Astrocyte (in vitro differentiated cells and primary cell): ENCODE measurements around the gene MAN1A1.

Experiments used
- CTCF ChIP-seq: IDR thresholded peaks from 2 replicates; pipeline ENCODE4 v1.5.1; 2011; ENCODE audit warnings: low read depth, mild to moderate bottlenecking, inconsistent platforms, low read length, moderate library complexity; ENCODE audit not compliant: insufficient read depth
- EZH2 ChIP-seq: IDR thresholded peaks from 2 replicates; pipeline ENCODE4 v1.6.1; 2012; ENCODE audit warnings: mild to moderate bottlenecking, low read length, inconsistent platforms; ENCODE audit not compliant: insufficient read depth

GRCh38 chr6:119255492-119255891 is 94.1 kb downstream of the MAN1A1 start:
- TF ChIP-seq CTCF = no peak
- no peak for TF ChIP-seq EZH2
